ENCODE measurements around the gene SLC7A1.

DNA sequence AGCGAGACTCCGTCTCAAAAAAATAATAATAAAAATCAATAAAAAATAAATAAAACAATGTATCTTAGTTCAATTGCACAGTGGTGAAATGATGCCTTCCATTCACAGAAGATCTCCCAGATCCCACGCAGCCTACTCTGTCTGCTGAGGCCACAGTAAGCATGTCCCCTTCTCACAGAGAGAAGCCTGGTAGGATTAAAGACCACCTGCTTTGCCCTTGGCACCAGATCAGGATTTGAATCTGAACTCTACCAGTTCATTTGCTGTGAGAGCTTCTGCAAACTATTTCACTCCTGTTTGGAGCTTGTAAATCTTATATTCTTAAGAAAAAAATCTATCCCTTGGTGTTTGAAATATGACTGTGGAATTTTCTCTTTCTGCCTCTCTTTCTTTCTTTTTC lies 2.2 kb upstream of the SLC7A1 start:
- TF ChIP-seq GTF2I (CRISPR knock-in tag; conservative IDR thresholded peaks at IDR 0.05) (no peak), TEAD4 (CRISPR knock-in tag; IDR thresholded peaks at IDR 0.05) (no peak)
- TF ChIP-seq, protein P1, sequence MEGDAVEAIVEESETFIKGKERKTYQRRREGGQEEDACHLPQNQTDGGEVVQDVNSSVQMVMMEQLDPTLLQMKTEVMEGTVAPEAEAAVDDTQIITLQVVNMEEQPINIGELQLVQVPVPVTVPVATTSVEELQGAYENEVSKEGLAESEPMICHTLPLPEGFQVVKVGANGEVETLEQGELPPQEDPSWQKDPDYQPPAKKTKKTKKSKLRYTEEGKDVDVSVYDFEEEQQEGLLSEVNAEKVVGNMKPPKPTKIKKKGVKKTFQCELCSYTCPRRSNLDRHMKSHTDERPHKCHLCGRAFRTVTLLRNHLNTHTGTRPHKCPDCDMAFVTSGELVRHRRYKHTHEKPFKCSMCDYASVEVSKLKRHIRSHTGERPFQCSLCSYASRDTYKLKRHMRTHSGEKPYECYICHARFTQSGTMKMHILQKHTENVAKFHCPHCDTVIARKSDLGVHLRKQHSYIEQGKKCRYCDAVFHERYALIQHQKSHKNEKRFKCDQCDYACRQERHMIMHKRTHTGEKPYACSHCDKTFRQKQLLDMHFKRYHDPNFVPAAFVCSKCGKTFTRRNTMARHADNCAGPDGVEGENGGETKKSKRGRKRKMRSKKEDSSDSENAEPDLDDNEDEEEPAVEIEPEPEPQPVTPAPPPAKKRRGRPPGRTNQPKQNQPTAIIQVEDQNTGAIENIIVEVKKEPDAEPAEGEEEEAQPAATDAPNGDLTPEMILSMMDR (IDR thresholded peaks at IDR 0.05): no peak

Measured in WTC11 (cell line).